PFSK-1 (cell line): ENCODE data around the gene TMEM59L.
A peak's percentile ranks its signal among the peaks of the same experiment; 100 is the strongest.

Experiments used
- FOXP2 ChIP-seq: optimal IDR thresholded peaks from 2 replicates; pipeline ENCODE3; 2011; ENCODE audit warnings: borderline replicate concordance, control low read depth, inconsistent platforms; ENCODE audit not compliant: insufficient read depth; ENCODE audit errors: extremely low read length, extremely low read depth
- POLR2AphosphoS5 ChIP-seq: IDR thresholded peaks from 2 replicates; pipeline ENCODE4 v1.6.1; 2012; ENCODE audit warnings: low read depth, mild to moderate bottlenecking, control low read depth, low read length, moderate library complexity
- SIN3A ChIP-seq: IDR thresholded peaks from 2 replicates; pipeline ENCODE4 v1.6.1; 2012; ENCODE audit warnings: mild to moderate bottlenecking, low read length, moderate library complexity, borderline replicate concordance; ENCODE audit not compliant: insufficient read depth
- TAF1 ChIP-seq: IDR thresholded peaks from 2 replicates; pipeline ENCODE4 v1.6.1; 2012; ENCODE audit warnings: low read length, control low read depth, borderline replicate concordance; ENCODE audit not compliant: insufficient read depth
- TF ChIP-seq, protein P1 (sequence below), 2 experiments: IDR thresholded peaks; 2 replicates each; pipeline versions ENCODE4 v1.6.1 to v1.8.0; 2011 to 2012; ENCODE audit warnings: low read depth in 2 of 2, low read length in 2 of 2, control low read depth in 1 of 2, inconsistent platforms in 1 of 2, mild to moderate bottlenecking in 1 of 2, moderate library complexity in 1 of 2; ENCODE audit not compliant: insufficient read depth in 1 of 2

Gene TMEM59L

DNA sequence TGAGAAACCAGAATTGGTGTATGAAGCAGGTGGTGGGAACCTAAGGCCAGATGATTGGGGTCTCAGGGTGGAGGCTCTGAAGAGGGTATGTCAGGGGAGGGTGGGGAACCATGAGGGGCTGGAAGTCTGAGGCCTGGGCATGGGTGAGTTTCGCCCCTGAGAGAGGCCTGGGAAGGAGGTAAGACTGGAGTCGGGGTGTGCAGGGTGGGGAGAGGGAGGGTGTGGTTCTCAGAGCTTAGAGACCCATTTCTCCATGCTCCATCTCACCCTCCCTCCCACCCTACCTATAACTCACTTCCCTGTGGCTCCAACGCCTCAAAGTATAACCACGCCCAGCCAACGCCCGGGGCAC is 23.1 kb downstream of the TMEM59L start:
- TF ChIP-seq TAF1 (no peak), FOXP2 (no peak)

DNA sequence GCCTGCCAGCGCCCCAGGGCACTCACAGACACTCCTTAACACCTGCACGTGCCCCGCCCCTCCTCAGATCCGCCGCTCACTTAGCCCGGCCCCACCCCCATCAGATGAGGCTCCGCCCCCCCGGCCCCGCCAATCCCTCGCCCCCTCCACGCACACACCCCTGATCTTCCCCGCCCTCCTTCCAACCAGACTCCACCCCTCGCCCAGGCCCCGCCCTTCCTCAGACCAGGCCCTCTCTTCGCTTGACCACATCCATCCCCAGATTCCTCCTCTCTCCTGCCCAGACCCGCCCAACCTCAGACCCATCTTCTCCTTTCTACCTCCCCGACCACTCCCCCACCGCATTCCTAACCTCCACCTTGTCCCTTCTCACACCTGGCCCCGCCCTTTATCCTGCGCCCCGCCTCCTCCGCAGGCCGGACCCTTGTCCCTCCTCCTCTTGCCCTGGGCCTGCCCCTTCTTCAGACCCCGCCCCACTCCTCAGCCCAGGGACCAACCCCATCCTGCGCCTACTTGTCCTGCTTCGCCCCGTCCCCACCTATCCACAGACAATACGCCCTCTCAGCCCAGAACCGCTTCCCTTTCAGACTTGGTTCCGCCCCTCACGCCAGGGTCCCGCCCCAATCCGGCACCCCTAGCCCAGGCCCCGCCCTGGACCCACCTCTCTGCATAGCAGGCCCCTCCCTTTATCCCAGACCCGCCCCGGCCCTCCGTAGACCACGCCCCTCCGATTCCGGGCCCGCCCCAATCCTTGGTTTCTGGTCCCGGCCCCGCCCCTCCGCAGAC is 23.7 kb downstream of the TMEM59L start:
- no peak for TF ChIP-seq SIN3A
- no peak for TF ChIP-seq POLR2AphosphoS5
- peak; percentile 29 for TF ChIP-seq FOXP2
- TF ChIP-seq TAF1, result no peak

DNA sequence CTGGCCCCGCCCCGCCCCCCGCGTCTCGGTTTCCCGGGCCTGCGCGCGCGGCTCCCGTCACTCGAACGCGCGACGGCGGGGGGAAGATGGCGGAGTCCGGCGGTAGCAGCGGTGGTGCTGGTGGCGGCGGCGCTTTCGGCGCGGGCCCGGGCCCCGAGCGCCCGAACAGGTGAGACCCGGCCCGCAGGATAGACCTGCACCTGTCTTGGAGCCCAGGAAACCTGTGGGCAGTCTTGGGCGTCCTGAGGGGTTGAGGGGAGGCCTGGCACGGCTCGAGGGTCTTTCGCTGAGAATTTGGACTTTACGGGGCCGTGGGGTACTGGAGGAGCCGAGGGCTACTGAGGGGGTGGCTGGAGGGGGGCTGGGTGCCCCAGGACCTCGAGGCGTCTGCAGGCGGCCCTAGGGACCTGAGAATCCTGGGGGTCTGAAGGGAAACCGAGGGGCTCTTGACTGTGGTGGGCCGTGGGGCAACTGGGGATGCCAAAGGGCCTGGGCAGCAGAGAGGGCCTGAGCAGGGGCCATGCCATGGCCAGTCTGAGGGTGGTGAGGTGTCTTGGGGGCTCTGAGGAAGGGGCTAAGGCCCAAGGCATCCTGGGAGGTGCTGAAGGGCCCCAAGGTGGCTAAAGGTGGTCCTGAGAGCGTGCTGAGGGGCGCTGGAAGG is 24.4 kb downstream of the TMEM59L start, which contains the start of gene KLHL26:
Gene KLHL26 (plus strand): TSS at position 60 of the 661 bp plus-strand sequence. CDS start 27 bp downstream, at position 87.
- peak; percentile 6 for TF ChIP-seq FOXP2
- TF ChIP-seq SIN3A, result 0 out of 2 replicates have a peak, but pooled peaks have one; percentile 46
- TF ChIP-seq POLR2AphosphoS5, result peak; percentile 54; the same call in 1 of the 2 replicates
- TF ChIP-seq, protein P1, sequence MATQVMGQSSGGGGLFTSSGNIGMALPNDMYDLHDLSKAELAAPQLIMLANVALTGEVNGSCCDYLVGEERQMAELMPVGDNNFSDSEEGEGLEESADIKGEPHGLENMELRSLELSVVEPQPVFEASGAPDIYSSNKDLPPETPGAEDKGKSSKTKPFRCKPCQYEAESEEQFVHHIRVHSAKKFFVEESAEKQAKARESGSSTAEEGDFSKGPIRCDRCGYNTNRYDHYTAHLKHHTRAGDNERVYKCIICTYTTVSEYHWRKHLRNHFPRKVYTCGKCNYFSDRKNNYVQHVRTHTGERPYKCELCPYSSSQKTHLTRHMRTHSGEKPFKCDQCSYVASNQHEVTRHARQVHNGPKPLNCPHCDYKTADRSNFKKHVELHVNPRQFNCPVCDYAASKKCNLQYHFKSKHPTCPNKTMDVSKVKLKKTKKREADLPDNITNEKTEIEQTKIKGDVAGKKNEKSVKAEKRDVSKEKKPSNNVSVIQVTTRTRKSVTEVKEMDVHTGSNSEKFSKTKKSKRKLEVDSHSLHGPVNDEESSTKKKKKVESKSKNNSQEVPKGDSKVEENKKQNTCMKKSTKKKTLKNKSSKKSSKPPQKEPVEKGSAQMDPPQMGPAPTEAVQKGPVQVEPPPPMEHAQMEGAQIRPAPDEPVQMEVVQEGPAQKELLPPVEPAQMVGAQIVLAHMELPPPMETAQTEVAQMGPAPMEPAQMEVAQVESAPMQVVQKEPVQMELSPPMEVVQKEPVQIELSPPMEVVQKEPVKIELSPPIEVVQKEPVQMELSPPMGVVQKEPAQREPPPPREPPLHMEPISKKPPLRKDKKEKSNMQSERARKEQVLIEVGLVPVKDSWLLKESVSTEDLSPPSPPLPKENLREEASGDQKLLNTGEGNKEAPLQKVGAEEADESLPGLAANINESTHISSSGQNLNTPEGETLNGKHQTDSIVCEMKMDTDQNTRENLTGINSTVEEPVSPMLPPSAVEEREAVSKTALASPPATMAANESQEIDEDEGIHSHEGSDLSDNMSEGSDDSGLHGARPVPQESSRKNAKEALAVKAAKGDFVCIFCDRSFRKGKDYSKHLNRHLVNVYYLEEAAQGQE (IDR thresholded peaks at IDR 0.05; ENCODE audit: insufficient read depth in 1 of 2, low read depth in 2 of 2, low read length in 2 of 2), result no peak
- 0 out of 2 replicates have a peak, but pooled peaks have one; percentile 51 for TF ChIP-seq TAF1

DNA sequence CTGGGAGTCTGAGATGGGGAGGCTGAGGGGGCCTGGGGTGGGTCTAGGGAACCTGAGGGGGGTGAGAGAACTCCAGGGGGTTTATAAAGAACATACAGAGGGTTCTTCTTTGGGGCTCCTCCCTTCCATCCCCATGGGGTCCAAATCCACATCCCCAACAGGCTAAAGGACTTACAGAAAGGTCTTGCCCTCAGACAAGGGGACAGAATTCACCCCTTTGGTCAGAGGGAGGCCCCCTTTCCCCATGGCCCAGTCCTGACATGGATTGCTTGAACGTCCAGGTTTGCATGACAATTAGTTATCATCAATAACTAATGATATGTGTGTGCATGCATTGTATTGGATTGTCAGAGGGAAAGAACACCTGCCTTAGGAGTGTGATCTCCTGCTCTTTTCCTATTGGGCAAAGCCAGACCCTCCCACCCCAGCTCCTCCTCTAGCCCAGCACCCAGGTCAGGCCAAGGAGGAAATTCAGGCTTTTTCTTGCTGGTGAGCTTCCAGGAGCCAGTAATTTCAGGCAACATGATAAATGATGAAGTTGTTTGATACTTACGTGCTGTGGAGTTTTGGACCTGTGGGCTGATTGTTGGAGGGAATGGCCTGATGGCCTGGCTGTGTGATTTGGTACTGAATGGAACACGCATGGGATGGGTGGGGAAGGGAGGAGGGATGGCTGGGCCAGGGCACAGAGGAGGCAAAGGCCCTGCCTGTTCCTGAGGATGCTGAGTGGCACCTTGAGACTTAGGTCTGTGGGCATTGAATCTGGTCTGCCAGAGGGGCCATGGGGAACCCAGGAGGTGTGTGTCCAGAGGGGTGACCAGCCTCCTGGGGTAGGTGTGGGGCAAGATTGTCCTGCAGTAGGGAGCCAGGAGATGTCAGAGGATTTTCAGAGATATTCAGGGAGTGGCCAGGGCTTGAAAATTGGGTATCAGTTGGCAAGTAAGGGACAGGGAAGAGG is 25.3 kb downstream of the TMEM59L start:
- TF ChIP-seq, protein P1 (IDR thresholded peaks at IDR 0.05; ENCODE audit: insufficient read depth in 1 of 2, low read depth in 2 of 2, low read length in 2 of 2), result no peak
- no peak for TF ChIP-seq TAF1
- TF ChIP-seq SIN3A, result no peak
- TF ChIP-seq POLR2AphosphoS5, result no peak
- TF ChIP-seq FOXP2, result no peak

DNA sequence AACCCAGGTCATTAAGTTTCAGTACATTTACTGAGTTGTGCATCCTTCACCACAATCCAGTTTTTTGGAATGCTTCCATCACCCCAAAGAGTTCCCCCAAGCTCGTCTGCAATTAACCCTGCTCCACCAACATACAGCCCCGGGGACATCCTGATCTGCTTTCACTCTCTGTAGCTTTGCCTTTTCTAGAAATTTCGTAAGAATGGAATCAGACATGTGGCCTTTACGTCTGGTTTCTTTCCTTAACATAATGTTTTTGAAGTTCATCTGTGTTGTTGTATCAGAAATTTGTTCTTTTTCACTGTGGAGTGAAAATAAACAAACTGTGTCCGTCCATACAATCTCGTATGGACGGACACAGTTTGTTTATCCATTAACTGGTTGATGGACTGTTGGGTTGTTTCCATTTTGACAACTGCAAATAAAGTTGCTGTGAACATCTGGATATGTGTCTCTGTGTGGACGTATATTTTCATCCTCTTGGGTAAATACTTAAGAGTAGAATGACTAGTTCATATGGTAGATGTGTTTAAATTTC is 27.1 kb downstream of the TMEM59L start:
- no peak for TF ChIP-seq TAF1
- TF ChIP-seq, protein P1 (IDR thresholded peaks at IDR 0.05; ENCODE audit: insufficient read depth in 1 of 2, low read depth in 2 of 2, low read length in 2 of 2), result no peak
- no peak for TF ChIP-seq SIN3A
- no peak for TF ChIP-seq POLR2AphosphoS5
